Measurements from ENCODE around the gene RPTOR.
A peak's percentile ranks its signal among the peaks of the same experiment; 100 is the strongest.

The RPTOR gene

GRCh38 chr17:80978499-80979497 is 434.2 kb downstream of the RPTOR start:
- DNase-seq (ENCODE audit: low read depth), result no peak
- TF ChIP-seq, protein P1, sequence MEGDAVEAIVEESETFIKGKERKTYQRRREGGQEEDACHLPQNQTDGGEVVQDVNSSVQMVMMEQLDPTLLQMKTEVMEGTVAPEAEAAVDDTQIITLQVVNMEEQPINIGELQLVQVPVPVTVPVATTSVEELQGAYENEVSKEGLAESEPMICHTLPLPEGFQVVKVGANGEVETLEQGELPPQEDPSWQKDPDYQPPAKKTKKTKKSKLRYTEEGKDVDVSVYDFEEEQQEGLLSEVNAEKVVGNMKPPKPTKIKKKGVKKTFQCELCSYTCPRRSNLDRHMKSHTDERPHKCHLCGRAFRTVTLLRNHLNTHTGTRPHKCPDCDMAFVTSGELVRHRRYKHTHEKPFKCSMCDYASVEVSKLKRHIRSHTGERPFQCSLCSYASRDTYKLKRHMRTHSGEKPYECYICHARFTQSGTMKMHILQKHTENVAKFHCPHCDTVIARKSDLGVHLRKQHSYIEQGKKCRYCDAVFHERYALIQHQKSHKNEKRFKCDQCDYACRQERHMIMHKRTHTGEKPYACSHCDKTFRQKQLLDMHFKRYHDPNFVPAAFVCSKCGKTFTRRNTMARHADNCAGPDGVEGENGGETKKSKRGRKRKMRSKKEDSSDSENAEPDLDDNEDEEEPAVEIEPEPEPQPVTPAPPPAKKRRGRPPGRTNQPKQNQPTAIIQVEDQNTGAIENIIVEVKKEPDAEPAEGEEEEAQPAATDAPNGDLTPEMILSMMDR (IDR thresholded peaks at IDR 0.05; ENCODE audit: low read depth, low read length, missing control alignments), result no peak
- in situ Hi-C loops (cut with HindIII; ENCODE audit: low sequenced_read_pairs), result no loop called here
- H3K4me3 ChIP-seq (ENCODE audit: low read depth, low read length), result no peak overlapping the region

DNA sequence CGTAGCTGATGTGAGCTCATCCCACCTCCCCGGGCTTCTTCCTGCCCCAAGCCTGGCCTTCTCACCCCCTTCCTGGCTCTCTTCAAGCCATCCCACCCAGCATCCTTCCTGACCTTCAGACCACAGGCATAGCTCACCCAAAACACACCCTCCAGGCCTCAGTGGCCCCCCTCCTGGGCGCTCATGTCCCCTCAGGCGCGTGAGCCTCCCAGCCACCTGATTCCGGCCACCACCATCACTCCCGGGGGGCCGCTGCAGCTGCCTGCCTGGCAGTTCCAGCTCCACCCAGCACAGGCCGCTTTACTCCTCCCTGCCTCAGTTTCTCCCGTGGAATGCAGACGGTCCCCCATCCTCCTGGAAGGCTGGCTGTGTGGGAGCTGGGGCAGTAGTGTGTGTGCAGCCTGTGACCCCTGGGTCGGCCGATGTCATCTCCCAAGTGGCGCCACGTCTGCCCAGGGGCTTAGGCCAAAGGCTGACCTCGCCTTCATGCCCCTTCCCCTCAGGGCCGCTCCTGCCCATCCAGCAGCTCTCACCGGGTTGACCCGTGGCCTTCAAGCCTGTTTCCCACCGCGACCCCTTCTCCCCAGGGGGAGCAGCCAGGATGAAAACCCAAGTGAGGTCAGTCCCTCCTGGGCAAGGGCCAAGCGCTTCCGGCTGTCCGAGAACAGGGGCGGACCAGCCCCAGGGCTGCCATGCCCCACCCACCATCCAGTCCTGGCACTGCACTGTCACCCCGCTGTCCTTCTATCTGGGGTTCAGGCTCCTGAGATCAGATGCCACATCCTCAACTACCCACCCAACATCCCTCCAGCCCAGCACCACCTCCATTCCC is 435.1 kb downstream of the RPTOR start:
- in situ Hi-C loops (cut with HindIII; ENCODE audit: low sequenced_read_pairs), result no loop called here
- DNase-seq (ENCODE audit: low read depth), result no peak
- TF ChIP-seq, protein P1 (IDR thresholded peaks at IDR 0.05; ENCODE audit: low read depth, low read length, missing control alignments), result no peak
- no peak overlapping the region for H3K4me3 ChIP-seq (ENCODE audit: low read depth, low read length)

GRCh38 chr17:80980397-80981061 is 435.9 kb downstream of the RPTOR start:
- no peak overlapping the region for H3K4me3 ChIP-seq (ENCODE audit: low read depth, low read length)
- TF ChIP-seq, protein P1 (IDR thresholded peaks at IDR 0.05; ENCODE audit: low read depth, low read length, missing control alignments), result no peak
- in situ Hi-C loops (cut with HindIII; ENCODE audit: low sequenced_read_pairs), result no loop called here
- DNase-seq (ENCODE audit: low read depth), result no peak

DNA sequence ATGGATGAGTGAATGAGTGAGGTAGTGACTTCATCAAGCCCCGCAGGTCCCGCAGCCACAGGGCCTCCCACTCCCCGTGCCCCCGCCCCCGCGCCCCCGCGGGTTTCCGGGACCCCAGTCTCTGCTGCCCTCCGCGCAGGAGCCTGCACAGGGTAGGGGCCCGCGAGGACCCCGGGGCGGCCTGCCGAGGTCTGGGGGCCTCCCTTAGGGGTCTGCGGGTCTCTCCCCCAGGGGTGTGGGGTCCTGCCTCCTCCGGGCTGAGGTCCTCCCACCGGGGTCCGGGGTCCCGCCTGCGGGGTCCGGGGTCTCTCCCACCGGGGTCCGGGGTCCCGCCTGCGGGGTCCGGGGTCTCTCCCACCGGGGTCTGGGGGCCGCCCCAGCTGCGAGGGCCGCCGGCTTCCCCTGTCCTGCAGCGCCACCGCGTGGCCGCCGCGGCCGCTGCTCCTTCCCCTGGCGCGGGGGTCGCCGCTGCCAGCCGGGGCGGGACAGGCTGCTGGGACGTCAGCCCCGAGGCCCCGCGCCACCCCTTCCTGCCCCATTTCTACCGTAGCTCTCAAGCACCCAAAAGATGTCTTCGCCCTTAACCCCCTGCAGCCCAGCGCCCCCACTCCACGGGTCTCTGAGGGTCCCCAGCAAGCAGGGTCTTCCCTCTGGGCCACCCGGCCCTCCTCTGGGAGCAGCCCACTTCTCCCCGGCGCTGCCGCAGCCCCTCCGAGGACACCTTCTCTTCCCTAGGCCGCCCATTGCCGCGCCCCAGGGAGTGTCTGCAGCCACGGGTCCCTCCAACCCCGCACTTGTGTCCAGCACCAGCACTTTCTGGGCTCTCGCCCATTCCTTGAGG is 436.6 kb downstream of the RPTOR start:
- no peak for DNase-seq (ENCODE audit: low read depth)
- TF ChIP-seq, protein P1 (IDR thresholded peaks at IDR 0.05; ENCODE audit: low read depth, low read length, missing control alignments), result peak; percentile 53
- peak overlapping the region; percentile 21 for H3K4me3 ChIP-seq (ENCODE audit: low read depth, low read length)
- in situ Hi-C loops (cut with HindIII; ENCODE audit: low sequenced_read_pairs), result no loop called here

DNA sequence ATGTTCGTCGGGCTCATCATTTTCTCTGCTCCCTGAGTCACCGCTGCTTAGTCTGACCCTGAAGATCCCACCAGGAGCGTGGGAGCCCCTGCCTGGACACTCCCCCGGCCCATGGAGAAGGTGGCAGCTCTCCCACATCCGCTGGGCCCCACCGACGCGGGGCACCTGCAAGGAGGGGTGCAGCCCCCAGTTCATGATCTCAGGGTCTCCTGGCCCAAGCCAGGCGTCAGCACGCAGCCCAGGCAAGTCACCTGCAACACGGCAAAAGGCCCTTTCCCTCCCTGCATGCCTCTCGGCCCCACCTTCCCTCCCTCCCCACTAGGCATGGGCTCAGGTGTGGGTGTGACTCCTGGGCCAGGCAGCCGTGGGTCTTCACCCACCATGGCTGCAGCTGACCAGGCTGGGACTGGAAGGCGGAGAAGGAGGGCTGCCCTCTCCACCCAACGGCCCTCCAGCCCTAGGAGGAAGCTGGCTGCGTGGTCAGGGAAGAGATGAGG is 437.3 kb downstream of the RPTOR start:
- in situ Hi-C loops (cut with HindIII; ENCODE audit: low sequenced_read_pairs), result no loop called here
- no peak overlapping the region for H3K4me3 ChIP-seq (ENCODE audit: low read depth, low read length)
- TF ChIP-seq, protein P1 (IDR thresholded peaks at IDR 0.05; ENCODE audit: low read depth, low read length, missing control alignments), result no peak
- DNase-seq (ENCODE audit: low read depth), result no peak
